HG03460 (cell line): ENCODE results near the gene RET.

ENCODE experiments used
- ATAC-seq: cut with Tn5 transposase; IDR thresholded peaks from one replicate; pipeline ENCODE4 v1.9.1; 2021; ENCODE audit not compliant: unreplicated experiment

The RET gene

GRCh38 chr10:43160921-43161255 is 84.0 kb downstream of the RET start:
- peak; percentile 87 for ATAC-seq

DNA sequence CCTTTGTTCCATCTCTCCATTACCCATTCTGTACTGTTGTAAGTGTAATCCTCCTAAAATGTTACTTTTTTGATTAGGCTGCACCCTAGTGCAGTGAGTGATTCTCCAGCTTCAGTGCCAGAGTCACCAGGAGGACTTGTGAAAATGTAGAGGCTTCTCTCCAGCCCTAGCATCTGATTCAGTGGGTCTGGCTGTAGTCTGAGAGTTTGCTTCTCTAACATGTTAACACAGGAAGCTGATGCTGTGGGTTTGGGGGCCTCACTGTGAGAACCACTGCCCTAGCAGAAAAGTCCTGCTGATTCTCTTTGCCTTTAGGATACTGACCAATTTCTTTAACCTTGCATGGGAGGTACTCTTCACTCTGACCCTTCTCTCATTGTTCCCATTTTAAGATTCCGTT is 85.7 kb downstream of the RET start:
- ATAC-seq = no peak

DNA sequence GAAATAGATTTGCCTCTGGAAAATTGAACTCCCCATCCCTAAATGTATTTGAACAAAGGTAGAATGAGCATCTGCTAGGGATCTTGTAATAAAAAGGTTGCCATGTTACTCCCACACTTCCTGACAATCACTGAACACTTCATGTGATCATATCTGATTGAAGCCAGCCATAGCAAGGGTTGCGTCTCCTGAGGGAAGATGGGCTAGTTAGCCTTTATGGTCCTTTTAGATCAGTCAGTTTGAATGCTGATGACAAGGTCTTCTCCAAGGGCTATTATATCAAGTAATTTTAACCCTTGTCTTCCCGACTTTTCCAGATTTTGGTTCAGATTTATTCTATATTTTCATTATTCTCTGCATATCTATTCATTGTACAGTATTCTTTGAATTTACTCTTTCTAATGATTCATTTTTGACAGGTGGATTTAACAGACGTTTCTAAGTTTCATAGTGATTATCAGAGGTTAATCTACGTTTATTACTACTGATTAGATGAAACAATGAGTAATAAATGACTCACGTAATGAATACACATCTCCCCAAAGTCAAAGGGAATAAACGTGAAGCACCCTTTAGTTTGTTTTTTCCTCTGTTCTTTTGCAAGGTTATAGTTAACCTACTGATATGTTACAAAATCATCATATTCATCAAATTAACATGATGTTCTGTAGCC is 89.5 kb downstream of the RET start:
- no peak for ATAC-seq

- peak; percentile 76 for ATAC-seq
These were observed 90.1 kb downstream of the RET start for GRCh38 chr10:43166880-43167497.

GRCh38 chr10:43167498-43167889 is 90.6 kb downstream of the RET start:
- no peak for ATAC-seq

GRCh38 chr10:43170491-43170890 is 93.6 kb downstream of the RET start:
- ATAC-seq = no peak

GRCh38 chr10:43172645-43173044 is 95.8 kb downstream of the RET start:
- ATAC-seq = no peak

GRCh38 chr10:43173120-43173519 is 96.3 kb downstream of the RET start:
- no peak for ATAC-seq

GRCh38 chr10:43174969-43175368 is 98.1 kb downstream of the RET start:
- ATAC-seq = no peak

GRCh38 chr10:43176271-43176670 is 99.4 kb downstream of the RET start:
- no peak for ATAC-seq

DNA sequence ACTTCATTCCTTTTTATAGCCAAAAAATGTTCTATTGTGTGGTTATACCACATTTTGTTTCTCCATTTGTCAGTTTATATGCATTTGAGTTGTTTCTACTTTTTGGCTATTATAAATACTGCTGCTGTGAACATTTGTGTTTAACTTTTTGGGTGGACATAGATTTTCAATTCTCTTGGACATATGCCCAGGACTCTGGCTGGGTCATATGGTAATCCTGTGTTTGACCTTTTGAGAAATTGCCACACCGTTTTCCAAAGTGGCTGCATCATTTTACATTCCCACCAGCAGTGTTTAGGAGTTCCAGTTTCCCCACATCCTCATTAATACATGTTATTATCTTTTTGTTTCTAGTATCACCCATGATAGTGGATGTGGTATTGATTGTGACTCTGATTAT is 100.7 kb downstream of the RET start:
- ATAC-seq = no peak
